Dermis blood vessel endothelial cell (primary cell): ENCODE data around the gene CPN2. TPM values are rescaled to one million over a fixed set of nuclear protein-coding genes. Genes with fewer than 3 reads are reported as not detected.

Source experiments
- DNase-seq: peaks from one replicate; pipeline ENCODE4 v3.0.0; 2010
- total RNA-seq: library from RNA; depleted of rRNA; stranded (reverse); fragments of >200 nt; gene quantifications from 2 replicates; pipeline ENCODE4 v1.2.3, GENCODE V29; 2014

The CPN2 gene
- total RNA-seq, 1 donor from 2014 or later: not detected

DNA sequence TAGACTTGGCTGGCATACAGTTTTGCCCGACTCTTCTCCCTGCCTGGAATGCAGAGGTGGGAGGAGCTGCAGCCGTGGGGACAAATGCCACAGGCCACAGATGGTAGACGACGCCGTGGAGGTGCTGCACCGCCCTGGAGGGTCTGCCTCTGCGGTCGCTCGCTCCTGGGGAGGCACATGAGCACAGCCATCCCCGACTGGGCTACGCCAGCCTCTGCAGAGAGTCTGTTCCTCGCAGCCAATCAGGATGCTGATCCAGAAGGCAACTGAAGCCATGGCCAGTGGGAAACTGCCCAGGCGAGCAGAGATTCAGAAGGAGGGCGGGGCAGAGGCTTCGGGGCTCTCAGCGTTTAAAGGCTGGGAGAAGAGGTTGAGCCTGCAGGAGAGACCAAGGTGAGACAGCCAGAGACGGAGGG lies 30.3 kb upstream of the CPN2 start:
- no peak for DNase-seq

DNA sequence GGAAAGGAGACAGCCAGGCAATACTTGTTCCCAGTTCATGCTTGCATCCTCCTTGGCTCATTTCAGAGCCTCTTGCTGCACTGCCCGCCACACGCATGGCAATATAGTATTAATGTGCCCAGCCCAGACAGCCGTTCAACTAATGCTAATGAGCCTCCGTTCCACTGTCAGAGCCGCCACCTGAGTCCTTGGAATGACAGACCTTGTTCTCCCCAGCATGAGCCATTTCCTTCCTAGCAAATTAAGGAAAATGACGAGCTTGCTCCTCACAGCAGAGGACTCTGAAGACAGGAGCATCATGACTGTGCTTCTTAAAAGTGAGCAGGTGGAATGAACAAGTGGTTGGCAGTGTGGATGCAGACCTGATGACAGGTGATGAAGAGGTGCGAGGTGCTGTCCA lies 29.2 kb upstream of the CPN2 start:
- DNase-seq: peak; percentile 16

DNA sequence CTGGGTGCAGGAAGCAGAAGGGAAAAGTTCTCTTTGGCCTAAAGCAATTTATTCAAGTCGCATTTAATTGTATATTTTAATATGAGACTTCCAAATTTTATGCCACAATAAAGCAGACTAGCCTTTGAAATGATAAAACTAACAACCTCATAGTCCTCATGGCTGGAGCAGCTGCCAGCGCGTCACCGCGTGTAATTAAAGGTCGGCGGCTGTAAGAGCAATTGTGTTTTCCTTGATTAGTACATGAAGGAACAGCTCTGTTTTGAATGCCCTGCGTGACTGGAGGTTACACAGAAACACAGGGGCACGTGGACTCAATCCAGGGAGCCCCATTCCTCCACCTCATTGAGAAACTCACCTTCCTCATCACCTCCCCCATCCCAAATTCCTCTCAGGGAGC lies 28.5 kb upstream of the CPN2 start:
- DNase-seq: no peak

DNA sequence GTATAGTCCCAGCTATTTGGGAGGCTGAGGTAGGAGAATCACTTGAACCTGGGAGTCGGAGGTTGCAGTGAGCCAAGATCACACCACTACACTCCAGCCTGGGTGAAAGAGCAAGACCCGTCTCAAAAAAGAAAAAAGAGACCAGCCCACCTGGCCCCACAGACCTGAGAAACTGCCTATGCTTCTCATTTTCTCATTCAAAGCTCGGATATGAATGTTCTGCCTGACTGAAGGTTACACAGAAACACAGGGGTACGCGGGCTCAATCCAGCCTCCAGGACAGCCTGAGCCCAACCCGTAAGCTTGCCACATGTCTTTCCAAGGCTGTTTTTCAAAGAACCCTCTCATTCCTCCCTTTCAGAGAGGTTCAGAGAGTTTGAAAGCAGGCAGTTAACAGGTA lies 28.1 kb upstream of the CPN2 start:
- DNase-seq: no peak

DNA sequence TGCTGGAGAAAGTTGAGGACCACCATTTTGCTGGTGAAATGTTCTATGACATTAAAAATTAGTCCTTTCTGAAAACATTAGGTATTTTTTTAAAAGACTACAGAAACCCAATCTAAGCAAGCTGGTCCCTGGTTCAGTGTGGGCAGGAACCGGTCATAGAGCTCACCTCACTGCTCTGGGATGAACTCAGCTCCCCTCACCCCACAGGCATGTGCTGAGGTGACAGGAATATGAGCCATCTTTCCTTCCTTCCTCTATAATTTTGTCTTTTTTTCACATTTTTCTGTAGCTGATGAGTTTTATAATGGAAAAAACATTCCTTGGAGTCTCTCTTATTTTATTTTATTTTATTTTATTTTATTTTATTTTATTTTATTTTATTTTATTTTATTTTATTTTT lies 26.6 kb upstream of the CPN2 start:
- DNase-seq: no peak

DNA sequence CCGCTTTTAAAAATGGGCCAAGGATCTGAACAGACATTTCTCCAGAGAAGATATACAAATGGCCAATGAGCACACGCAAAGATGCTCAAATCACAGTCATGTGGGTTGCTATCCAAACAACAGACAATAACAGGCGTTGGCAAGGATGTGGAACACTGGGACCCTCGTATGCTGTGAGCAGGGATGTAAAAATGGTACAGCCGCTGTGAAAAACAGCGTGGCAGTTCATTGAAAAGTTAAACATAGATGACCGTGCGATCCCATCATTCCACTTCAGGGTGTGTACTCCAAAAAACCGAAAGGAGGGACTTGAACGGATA lies 25.1 kb upstream of the CPN2 start:
- DNase-seq: peak; percentile 16

DNA sequence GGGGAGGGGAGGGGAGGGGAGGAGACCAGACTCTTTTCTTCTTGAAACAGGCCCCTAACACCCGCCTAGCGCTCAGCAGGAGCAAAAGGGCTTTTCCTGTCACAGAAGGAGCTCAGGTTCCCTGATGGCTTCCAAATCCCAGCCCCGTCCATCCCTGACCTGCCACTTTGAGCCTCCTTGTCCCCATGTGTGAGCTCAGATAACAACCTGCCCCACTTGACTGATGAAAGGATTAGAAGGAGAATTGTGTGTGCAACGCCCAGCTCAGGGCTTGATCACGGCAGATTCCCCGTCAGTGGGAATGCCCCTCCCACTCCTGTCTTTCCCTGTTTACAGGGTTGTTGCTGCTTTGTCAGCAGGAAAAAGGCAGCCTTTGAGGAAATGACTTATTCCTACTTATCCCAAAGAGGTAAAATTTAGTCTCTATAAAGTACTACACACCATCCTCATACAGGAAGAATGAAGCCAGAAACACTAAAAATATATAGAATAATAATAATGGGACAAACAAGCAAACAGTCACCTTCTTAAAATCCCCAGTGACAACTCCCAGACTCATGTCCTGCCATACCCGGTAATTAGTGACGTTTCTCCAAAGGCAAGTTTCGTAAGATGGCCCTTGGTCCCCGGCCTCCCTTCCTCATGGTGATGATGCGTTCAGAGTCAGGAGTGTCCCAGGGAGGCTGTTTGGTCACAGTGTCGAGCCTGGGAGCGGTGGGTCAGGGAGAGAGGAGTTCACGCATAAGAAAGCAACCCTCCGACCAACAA lies 24.5 kb upstream of the CPN2 start:
- DNase-seq: peak; percentile 59

DNA sequence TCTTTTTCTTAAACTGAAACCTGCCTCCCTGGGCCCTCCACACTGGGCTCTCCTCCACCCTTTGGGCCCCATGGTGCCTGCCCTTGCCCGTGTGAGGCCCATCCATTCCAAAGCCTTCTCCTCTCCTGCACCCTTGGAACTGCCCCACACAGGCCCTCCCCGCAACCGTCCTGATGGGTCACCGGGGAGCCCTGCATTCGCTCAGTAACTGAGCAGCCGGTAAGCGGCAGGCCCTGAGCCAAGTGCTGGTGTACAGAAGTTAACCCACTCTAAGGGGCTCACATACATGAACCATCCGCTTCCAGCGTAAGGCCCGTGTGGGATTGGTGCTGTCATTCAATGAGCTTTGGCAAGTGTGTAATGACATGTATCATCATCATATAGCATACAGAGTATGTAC lies 23.8 kb upstream of the CPN2 start:
- DNase-seq: no peak

DNA sequence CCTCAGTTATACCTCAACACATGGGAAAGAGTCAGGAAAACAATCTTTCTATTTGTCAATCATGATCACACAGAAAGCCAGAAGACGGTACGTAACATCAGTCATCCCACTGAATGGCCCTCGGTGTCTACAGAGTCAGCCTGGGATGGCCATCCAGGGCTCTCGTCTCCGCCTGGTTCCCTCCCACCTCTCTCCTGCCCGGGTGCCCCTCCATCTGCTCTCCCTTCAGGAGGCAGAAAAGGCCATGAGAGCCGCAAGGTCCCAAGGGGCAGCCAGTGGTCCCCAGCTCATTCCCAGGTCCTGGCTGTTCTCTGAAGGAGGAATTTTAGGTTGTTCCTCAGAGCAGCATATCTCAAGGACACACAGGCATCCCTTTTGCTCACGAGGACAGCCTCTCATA lies 22.8 kb upstream of the CPN2 start:
- DNase-seq: no peak

DNA sequence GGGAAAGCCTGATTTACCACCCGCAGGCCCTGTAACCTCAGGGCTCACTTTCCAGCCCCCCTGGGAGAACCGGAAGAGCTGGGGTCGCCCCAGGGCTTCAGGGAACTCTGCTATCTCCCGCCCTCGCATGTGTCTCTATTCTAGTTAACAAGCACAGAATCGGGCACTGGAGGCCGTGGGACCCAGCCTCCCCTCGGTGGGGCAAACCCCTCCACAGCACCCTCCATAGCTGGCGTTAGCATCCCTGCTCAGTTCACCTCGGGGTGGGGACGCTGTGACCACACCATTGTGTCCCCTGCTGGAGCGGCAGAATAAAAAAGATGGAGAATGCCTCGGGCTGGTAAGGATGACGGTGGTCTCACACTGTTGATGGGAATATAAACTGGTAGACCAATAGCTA lies 21.9 kb upstream of the CPN2 start:
- DNase-seq: no peak

DNA sequence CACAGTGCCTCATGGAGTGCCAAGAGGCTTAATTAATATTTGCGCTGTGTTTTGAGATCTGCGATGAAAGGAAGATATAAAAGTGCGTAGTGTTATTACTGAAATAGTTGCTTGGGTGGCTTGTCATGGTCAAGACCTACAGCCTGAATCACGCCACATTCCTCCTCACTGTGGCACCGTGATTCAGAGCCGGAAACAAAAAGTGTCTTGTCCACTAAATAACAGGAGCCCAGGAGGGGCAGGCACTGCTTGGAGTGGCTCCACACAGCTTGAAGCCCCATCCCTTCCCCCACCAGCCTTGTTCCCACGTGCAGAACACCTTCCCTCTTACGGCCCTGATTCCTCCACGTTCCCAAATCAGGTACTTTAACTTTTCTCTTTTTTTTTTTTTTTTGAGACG lies 19.6 kb upstream of the CPN2 start:
- DNase-seq: no peak

DNA sequence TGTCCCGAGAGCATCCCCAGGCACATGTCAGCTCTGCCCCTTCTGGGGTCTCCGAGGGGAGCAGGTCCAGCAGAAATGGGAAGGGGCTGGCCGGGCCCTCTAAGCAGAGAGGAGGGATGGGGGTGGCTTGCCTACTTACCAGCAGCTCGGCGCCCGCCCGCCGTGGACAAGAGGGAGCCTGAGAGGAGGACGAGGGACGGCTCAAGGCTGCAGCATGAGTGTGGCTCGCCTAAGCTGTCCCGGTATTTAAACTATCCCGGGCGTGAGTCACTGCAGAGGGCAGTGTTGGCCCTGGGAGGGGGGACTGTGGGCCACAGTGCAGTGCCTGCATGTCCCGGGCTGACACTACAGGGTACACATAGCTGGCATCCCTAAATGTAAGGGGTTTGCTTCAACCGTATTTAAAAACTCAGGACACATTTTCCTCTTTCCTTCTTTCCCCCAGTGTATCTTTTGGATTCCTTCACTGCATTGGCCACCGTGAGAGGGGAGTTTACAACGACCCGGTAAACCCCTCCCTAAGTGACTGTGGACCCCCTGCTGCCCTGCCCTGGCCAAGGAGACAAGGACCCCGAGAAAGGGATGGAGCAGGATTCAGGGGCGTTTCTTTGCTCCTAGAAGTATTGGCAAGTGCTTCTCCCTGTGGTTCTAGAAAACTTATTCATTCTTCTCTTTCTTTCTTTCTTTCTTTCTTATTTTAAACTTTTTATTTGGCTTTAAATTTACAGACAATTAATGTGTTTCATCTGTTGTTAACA lies 18.6 kb upstream of the CPN2 start, which contains the start of gene LRRC15:
Gene LRRC15, minus strand, starts transcription at position 222 of the 758 bp plus-strand sequence. CDS start 8,700 bp downstream, outside the sequence.
- DNase-seq: peak; percentile 55

DNA sequence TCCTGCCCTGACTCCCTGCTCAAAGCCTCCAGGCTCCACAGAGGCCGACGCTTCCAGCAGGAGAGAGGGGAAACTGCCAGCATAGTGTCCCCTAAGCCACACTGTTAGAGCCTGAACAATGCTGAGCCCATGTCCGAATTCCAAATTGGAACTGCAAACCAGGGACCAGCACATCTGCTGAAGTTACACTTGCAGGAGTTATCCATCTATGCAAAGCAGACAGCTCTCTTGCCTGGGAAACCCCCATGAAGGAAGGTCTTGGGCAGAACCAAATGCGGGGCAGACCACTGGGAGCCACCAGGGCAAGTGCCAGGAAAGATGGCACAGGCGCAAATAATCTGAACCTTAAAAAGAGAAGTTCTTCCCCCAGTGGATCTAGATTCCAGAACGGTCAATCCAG lies 17.8 kb upstream of the CPN2 start:
- no peak for DNase-seq

DNA sequence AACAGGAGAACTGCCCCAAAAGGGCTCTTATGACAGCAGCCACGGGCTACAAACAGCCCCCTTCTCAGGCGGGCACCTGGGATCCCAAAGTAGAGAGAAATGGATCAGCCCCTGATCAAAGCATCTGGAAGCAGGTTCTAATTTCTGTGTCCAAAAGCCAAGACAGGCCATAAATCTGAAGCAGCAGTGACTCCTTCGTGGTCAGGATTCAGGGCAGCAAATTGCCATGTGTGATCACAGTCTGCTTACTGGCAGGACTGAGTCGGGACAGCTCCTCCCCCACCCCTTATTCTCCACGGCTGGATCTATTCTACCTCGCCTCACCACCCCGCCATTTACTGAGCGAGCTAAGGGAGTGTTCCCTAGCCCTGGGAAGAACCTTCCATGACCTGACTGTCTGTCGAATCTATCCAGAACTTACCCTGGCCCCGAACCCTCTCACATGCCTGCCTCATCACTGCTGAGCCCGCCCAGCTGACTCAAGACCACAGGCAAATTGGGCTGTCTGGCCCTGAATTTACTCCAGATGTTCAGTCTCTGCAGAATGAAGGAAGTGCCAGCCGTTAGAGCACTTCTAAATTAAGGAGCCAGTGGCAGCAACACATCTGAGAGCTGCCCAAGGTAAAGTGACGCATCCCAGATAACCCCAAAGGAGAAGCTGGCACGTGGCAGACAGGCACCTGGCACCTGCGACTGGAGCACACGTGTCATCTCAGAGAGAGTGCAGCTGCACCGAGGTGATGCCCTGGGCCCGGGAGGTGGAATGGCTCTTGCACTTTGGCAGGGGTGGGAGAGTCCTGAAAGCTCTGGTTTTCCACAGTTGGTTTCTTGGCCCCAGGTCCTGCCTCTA lies 17.1 kb upstream of the CPN2 start:
- DNase-seq: no peak

DNA sequence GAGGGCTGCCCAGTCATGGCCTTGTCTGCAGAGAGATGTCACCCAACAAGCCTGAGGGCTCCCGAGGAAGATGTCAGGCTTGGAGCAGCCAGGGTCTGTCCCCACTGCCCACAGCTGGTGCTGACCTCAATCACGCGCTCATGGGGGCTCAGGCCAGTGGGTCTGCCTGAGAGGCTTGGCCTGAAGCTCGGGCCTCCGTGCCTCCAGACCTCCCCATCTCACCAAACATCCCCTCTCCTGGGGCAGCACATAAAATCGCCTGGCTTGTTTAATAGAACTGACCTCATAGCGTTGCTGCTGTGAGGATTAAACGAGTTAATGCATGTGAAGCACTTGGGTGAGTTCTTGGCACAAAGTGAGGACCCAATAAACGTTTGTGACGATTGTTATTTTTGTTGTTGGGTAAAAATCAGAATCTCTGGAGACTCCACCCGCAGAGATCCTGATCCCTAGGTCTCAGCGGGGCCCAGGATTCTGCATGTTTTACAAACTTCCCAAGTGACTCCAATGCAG lies 14.9 kb upstream of the CPN2 start:
- DNase-seq: no peak

DNA sequence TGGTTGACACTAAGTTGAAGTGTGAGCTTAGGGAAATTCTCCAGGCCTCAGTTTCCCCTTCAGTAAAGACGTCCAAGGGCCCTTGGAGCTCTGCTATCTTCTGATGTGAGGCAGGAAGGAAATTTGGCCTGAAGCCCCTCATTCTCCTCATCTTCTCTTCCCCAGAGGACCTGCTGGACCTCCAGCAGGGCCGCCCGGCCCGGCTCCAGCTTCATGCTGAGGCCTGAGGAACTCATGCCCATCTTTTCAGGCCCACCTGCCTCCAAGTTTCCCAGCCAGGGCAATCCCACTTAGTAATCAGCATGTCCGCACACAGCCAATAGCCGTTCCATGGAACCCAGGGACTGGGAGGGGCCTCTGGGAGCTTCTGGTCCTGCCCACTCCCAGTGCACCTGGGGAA lies 14.4 kb upstream of the CPN2 start:
- no peak for DNase-seq

DNA sequence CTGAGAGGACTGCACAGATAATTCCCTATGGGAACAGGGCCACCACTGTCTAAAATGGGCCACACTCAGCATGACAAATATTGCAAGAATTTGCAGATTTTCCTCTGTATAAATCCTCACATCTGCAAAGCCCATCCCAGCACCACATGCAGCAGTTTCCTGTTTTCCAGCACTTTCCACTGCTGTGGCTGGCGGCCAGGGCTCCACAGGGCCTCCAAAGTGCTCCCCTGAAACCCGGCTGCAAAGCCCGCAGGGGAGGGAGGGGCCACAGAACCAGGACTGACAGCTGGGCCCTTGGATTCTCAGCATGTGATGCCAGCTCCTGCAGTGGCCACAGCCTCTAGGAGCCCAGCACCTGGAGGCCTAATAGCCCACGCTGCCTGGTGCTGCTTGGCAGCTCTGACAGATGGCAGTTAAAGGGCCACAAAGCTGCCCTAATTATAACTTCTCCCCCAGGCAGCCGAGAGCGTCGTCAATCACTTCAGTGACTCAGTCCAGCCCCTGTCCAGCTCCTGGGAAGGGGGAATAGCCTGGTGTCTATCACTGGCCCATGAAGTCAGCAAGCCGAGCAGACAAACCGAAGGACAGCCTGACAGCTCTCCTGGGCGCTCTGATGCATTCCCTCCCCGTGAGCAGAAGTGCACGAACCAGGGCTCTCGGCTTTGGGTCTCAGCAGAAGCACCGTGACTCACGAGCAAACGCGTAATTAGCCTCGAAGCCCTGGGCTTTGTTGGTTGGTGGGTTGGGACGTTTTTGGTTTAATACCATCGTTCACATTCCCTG lies 13.7 kb upstream of the CPN2 start:
- peak; percentile 76 for DNase-seq

DNA sequence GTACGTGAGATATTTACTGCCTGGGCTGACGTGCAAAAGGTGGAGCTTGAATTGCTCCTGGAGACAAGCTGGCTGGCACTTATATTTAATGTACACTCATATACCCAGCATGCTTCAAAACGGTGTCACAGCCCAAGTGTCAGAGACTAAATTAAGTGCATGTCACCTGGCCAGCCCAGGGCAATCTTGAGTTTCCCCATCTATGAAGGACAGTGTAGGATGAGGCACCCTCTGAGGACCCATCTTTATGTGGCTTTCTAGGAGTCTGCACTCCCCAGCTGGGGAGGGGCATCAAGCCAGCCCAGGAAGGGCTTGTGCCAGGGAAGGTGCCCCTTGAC lies 13.2 kb upstream of the CPN2 start:
- DNase-seq: no peak

DNA sequence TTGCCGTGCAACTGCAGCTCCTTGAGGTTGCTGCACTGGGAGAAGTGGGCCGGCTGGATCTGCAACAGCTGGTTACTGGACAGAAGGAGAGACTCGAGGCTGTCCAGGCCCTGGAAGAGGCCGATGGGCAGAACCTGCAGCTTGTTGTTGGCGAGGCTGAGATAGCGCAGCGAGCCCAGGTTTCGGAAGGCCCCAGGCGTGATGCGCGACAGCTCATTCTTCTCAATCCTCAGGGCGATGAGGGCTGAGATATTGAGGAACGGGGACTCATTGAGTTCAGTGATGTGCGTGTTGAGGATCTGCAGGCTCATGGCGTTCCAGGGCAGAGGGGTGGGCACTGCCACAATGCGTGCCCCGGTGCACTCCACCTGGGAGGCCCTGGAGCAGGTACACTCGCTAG lies 9.4 kb upstream of the CPN2 start:
- no peak for DNase-seq

DNA sequence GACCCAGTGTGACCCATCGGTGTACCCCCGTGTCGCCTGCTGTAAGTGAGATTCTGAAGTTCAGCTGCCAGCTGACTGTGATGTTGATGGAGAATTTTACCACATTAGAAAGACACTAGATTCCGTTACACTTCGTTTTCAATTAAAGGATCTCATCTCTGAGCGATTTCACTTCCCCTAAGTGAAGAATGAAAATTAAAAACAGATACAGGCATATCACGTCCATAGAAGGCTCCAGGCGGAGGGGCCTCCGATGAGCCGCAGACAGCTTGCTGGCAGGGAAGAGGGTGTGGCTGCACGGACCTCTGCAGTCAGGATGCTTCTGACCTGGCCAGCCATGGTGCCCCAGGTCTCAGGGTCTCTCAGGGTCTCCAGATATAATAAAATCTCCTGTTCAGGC lies 6.6 kb upstream of the CPN2 start:
- DNase-seq: no peak

DNA sequence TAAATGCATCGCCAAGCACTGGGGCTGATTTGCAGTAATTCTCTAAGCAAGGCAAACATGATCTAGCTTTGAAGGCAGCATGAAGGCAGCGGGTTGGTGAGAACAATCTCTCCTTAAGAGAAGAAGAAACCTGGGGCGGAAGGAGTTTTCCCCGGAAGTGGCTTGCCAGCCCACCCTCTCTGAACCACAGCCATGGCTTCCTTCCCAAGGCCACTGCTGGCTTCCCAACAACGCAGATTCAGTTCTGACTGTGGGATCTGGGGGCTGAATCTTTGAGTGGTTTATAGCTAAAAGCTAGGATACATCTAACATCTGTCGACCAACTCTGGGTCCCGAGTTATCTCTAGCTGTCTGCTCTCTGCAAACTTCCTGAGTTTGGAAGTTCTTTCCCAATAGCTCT lies 4.3 kb upstream of the CPN2 start:
- DNase-seq: no peak

DNA sequence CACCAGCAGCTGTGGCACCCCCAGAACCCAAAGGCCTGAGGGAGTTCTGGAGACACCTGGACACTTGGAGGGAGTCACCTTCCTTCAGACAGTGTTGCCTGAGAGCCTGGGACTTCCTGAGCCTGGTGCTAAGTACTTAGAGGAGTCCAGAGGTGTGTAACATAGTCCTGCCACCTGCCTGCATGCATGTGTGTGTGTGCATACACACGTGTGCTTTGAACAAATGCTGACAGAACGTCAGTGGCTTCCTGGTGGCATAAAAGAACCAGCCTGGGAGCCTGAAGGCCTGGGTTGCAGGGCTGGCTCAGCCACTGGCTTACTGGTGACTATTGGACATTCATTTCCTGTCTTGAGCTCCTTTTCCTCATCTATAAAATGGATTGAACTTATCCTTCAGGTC lies 3.2 kb upstream of the CPN2 start:
- no peak for DNase-seq
